CD1c-positive myeloid dendritic cell (primary cell): Measurements from ENCODE around the gene IFIT1B.

Experiments used
- DNase-seq: peaks from one replicate; pipeline ENCODE4 v3.0.0-alpha.2; 2016; ENCODE audit errors: extremely low spot score

The IFIT1B gene

DNA sequence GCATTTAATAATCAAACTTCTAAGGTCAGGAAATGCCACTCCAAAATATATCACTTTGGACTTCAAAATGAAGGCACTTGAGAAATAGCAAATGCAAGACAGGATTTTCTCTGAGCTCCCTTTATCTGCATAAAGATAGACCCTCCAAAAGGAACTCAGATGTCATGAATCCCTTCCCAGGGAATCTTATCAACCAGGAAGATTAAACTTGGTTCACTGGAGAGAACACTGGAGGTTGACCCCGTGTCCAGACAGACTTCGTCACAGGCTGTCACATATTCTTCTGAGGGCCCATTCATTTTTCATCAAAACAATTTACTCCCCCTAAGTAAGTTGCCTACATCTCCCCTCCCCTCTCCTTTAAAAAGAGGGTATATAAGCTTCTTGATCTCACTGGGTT lies 28.9 kb upstream of the IFIT1B start:
- DNase-seq, result no peak

DNA sequence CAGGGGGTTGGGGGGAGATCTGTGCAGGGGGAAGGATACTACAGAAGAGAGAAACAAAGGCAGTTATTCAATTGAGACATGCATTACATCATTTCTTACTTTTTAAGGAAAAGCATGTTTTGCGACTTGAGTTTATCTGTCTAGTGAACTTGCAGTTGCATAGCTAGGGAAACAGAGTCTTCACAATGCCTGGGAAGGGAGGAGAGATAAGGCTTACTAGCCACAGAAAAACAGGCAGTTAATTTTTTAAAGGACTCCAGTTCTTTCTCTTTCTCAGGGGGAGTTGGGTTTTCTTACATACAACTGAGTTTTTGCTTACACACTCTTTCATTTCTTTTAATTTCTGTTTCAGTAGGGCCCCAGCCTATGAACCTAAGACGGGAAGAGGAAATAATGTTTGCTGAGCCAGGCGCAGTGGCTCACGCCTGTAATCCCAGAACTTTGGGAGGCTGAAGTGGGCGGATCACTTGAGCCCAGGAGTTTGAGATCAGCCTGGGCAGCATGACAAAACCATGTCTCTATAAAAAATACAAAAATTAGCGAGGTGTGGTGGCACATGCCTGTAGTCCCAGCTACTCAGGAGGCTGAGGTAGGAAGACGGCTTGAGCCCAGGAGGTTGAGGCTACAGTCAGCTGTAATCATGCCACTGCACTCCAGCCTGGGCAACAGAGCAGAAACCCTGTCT lies 27.1 kb upstream of the IFIT1B start:
- DNase-seq, result peak; percentile 22

DNA sequence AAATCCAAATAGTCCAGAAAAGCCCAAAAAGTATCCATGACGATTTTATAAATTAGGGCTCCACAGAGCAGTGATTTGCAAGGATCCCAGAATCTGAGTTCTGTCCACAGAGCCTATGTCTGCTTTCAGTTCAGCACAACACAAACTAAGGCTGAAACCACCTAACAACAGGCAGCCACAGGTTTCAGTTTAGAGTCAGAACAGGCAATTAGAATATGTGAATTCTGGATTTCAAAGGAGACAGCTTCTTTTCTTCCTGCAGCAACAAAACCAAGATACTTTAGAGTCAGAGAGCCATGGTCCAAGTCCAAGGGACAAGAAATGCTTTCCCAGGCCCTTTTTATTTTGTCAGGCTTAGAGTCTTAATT lies 26.5 kb upstream of the IFIT1B start:
- no peak for DNase-seq

DNA sequence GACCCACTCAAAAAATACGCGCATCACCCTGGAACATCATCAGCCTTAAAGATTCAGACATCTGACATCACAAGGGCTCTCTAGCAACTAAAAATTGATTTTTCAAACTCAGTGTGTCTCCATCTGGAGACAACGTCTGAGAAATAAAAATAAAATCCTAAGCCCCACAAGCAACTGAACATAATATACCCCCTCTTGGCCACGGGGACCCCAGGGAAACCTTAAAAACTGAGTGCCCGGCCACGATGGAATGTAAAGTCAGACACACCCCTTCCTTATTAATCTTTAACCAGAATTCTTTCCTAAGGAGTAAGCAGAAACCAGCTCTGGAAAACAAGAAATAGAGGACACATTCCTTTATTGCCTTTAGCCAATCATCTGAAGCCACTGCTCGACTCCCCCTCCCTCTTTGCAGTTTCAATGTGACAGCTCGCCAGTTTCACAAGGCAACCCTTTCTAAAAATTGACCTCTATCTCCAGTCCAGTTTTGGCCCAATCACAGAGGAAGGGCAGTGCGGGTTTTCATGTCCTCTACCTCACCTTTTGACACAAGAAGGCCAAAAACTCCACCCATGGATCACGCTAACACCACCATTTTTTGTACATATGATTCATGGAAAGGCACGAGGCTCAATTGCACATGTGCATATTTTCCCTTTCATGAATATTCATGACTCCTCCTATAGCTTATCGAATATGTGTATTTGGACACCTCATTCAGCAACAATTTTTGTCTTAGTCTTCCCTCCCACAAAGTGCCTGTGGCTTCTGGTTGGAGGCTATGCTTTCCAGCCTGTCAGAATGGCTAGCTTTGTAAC lies 25.9 kb upstream of the IFIT1B start:
- no peak for DNase-seq

DNA sequence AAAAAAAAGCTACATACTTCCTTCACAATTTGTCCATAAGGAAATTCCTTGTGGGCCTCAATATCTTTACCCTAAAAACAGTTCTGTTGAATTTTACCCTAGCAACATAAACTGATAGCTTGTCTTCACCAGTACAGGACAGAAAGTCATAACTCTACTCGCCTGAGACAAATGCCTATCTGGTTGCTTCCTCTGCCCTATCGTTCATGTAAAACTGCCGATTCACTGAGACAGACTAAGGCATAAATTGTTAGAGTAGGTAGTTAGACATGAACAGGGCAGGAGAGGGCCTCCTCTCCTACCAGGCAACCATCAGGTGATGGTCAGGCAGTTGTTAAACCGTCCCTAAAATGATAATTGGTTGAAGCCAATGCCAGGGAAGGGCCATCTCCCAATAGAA lies 25.1 kb upstream of the IFIT1B start:
- DNase-seq, result no peak

DNA sequence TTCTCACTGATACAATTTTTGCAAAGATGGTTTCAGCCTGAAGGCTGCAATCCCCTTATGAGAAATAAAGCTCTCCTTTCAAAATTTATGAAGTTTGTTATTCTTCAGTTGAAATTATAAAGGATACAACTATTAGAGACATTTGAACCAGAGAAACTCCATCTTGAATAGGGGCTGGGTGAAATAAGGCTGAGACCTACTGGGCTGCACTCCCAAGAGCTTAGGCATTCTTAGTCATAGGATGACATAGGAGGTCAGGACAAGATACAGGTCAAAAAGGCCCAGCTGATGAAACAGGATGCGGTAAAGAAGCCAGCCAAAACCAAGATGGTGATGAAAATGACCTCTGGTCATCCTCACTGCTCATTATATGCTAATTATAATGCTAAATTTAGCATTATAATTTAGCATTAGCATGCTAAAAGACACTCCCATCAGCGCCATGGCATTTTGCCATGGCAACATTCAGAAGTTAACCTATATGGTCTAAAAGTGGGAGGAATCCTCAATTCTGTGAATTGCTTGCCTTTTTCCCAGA lies 22.4 kb upstream of the IFIT1B start:
- DNase-seq, result no peak

DNA sequence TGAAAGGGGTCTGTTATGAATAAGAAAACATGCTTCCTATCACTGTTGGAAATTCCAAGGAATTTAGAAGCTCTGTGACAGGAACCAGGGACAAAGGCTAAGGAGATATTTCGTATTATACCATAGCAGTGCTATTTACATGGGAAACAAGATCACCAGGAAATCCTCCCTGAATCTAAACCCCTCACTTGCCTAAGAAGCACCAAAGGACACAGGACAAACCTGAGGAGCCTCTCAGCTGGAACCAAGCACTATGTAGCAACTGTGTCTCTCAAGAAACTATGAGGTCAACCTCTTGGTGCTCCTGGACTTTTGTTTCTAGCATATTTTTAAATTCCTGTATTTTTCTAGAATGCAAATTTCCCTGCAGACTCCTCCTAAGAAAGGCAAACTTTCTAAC lies 20.8 kb upstream of the IFIT1B start:
- DNase-seq, result no peak

DNA sequence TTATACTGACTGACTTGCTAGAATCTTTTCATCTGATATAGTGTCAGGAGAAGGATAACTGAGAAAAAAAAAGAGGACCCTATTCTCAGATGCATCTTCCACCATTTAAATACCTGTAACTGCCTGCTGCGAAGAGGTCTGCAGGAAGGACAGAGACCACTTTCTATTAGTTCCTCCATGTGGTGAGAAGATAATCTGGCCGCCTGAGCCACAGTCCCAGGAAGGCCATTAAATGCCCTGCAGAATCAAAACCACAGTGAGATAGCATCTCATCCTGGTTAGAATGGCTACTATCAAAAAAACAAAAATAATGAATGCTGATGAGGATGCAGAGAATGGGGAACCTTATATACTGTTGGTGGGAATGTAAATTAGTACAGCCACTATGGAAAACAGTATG lies 19.9 kb upstream of the IFIT1B start:
- no peak for DNase-seq

DNA sequence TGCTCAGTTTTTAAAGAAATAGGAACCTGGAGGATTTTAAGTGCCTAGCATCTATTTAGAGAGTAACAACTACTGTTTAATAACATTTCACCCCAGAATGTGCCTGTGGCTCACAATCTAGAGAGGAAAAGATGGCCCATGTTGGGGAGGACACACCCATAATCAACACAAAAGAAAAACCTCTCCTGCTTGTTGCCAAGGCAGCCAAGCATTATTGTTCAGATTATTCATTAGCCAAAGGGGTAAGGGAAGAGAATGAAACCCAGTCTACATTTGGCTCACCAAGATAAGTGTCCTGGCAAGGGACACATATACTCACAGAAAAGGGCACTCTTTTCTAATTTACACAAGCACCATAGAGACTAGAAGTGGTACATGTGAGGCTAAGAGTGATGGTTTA lies 17.7 kb upstream of the IFIT1B start:
- DNase-seq, result no peak

DNA sequence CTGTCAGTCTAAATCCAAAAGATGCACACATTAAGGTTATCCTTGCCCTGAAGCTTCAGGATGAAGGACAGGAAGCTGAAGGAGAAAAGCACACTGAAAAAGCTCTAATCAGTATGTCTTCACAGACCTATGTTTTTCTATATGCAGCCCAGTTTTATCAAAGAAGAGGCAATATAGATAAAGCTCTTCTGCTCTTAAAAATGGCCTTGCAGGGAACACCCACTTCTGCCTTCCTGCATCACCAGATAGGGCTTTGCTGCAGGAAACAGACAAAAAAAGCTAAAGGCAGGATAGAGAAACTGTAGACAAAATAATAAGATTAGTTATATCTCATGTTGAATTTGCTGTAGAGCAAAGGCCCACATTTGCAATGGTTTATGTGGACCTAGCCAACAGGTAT lies 14.9 kb upstream of the IFIT1B start:
- no peak for DNase-seq

DNA sequence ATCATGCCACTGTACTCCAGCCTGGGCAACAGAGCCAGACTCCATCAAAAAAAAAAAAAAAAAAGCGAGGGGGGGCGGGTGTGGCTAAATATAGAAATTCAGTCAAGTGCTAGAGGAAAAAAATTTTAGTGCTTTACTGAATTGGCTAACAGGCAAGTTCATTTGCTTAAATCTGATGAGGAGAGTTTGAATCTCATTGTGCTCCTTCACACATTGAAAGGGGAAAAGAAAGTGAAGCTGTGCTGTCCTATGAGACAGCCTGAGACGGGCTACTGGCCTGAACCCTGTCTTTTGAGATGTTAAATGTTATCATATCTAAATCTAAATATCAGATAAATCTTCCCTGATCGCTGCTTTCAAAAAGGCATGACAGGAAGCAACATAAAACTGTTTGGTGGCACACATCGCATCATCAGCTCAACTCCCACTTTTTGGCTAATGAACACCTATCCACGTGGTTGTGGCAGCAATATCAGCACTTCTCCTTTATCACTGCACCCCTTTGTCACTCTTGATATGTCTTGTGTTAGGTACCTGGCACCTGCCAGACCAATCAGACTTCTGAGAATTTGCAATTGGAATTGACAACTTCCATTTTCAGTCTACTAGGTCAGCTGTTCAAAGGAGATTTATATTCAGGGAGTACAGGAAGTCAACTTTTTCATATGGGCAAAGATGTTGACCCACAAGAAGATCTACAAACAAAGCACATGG lies 14.0 kb upstream of the IFIT1B start:
- DNase-seq, result no peak

DNA sequence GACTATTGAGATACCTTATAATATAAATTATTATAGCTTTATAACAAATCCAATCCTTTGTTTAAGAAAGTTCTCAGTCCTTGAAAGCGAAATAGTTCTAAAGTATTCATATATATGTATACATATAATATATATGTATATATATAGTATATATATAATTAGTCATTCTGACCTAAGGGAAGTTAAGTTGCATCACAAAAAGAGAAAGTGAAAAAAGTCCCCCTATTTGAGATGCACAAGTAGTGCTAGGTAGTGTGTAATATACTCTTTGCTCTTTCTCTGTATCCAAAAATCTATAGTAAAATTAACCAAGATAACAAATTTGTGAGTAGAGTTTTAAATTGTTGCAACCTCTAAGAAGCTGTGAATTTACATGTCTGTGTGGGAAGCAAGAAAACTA lies 13.3 kb upstream of the IFIT1B start:
- no peak for DNase-seq

DNA sequence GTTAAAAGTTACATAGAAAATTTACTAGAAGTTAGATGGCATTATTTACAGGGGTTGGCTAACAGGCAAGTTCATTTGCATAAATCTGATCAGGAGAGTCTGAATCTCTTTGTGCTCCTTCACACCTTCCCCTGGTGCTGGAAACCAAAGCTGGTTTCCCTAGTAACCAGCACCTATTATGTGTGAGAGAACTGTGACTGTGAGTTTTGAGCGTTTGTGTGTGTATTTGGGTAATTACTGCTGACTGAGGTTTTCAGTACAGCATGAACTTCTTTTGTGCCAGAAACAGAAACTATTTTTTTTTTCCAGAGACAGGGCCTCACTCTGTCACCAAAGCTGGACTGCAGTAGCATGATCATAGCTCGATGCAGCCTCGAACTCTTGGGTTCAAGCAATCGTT lies 10.3 kb upstream of the IFIT1B start:
- no peak for DNase-seq

DNA sequence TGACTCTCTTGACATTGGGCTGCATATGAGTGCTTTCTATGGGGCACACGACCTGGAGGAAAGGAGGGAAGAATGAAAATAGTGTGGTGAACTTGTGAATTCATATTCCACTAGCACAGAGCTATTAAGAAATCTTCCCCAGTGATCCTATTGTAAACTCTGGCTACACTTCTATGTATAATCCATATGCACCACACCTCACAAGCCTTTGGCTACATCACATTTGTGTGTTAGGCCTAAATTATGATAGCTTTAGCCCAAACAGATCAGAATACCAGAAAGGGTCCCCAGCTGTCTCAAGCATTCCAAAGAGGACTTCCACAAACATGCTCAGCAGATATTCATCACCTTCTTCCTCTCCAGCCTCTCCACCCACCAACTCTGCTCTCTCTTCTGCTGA lies 9.7 kb upstream of the IFIT1B start:
- no peak for DNase-seq

DNA sequence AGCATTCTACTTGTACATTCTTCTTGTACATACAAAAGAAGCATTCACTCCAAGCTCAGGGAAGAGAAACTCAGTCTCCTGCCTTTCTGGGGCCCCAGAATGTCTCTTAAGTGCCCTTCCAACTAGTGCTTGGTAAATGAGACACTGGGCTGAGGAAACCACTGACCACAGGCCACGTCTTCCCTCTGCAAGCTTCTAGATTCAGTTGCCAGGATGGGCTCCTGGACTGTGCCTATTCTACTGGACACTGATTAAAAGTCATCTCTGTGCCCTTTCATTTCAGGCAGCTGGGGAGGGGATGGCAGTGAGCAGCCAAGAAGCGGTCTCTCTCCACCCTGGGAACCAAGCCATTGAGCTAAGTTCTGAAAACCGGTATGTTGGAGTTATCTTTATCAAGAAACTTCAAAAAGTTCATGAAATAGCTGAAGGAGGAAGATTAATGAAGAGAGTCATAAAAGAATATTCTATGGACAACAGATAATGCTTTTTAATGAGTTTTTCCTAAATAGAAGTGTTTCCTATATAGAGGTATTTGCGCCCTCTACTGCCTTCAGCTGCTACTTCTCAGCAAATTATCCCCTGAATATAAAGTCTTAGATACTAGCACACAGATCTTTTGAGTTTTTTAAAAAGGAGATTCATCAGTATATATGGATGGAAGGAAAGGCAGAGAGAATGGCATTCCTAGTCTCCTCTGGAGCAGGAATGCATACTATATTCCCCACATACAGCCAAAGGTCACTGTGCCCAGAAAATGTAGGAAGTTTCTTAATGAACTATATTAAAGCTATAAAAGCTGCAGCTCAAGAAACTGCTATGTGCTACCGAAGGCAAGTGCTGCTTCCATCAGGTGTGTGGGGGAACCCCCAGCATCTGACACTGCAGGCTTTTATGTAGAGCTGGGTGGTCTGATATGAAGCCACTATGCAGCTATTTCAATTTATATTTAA lies 8.4 kb upstream of the IFIT1B start:
- DNase-seq, result peak; percentile 39

DNA sequence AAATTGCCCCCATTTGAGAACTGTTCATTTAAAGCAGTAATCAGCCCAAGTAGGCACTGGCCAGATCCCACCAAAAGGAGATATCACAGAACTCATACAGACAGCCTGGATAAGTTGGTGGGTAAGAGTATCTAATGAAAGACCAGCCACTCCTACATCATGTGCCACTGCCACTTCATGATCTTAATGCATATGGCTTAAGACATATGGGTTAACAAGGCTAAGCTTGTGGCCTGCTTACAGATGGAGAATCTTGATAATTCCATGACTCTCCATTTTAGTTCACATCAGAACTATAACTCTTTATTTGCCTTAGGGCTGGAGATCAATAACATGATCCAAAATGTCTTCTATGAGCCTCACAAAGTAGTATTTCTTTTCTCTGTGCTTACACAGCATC lies 6.8 kb upstream of the IFIT1B start:
- DNase-seq, result no peak

DNA sequence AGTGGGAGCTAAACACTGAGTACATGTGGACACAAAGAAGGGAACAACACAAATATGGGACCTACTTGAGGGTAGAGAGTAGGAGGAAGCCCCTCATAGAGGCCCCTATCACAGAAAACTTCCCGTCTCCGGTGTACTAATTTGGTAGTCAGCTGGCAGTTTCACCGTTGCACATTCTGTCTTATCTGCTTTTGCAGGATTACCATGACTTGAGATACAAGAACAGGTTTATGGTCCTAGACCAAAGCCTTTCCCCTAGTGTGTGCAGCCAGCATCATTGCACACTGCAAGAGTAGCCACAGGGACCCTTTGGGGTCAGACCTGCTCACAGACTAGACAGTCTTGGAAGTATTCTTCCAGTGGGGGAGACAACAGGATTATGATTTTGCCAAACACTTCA lies 5.9 kb upstream of the IFIT1B start:
- no peak for DNase-seq

DNA sequence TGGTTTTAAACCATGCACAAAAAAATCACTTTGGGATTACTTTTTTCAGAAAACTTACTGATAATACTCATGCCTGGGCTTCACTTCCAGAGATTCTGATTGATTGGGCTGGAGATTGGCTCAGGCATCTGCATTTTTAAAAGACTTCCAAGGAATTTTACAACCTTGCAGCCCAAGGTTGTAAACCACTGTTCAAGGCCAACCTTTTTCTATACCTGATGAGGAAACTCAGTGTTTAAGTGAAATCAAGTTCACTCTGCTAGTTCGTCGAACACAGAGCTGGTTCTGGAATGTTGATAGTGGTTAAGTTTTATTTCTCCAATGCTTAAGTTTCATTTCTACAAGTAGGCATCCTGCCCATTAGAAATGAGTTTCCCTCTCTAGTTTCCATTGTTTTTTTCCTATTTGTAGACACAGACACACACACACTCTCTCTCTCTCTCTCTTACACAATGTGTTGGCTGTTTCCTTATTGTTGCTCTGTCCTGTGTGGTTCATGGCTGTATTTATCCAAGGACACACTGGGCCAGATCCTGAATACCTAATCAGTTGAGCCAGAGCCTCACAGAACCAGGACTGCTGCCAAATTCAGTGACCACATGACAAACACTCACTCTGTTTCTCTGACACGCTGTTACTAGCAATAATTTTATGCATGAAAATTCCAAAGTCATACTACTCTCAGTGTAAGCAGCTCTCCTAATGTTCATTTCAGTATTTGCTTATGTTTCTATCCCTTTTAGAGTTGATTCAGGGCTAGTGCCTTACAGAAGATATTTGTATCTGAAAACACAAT lies 3.7 kb upstream of the IFIT1B start:
- DNase-seq, result no peak

DNA sequence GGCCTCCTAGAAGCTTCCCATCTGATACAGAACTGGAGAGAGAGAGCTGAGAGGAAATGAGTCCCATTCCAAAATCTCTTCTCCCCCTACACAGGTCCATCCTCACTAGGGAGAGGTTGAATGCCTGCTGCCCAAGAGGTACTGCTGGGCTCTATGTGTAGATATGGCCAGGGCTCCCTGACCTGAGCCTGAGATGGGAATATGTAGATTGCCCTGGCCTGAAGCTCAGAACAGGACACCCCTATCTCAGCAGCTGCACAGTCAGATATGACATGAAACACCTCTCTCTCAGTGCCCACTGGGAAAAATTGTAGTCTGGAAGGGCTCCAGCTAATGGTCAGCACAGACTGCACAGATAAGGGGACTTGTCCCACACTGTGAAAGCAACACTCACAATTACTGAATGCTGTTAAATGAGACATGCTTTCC lies 3.1 kb upstream of the IFIT1B start:
- no peak for DNase-seq

DNA sequence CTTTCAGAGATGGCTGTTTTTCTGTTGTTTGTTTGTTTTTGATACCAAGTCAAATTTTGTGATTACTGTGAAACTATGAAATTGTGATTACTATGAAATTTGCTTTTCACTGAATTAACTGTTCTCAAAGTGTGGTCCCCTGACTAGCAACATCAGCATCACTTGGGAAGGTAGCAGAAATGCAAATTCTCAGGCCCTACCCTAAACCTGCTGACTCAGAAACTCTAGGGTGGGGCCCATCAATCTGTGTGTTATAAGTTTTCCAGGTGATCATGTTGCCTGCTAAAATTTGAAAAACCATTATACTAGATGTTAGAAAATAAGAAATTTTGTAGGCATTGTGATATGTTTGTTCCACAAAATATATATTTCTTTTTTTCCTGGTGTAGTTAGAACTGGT lies 1.2 kb downstream of the IFIT1B start:
- DNase-seq, result no peak

DNA sequence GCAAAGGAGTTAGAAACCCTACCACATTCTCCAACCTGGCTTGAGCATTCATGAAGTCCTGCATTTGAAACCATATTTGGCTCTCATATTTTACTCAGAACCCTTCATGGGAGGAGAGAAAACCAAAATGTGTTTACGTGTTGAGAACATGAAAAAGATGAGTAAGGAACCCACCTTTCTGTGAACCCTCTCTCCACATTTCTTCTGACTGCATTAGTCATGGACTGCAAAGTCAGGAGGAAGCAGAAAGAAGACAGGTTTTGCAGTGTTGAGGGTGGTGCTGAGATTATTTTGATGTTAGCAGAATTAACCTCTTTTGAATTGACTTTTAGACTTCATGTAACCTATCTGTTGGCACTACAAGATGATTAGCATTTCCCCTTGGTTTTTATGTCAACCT lies 4.9 kb downstream of the IFIT1B start:
- no peak for DNase-seq
